ENCODE measurements around the gene LGR5.

DNA sequence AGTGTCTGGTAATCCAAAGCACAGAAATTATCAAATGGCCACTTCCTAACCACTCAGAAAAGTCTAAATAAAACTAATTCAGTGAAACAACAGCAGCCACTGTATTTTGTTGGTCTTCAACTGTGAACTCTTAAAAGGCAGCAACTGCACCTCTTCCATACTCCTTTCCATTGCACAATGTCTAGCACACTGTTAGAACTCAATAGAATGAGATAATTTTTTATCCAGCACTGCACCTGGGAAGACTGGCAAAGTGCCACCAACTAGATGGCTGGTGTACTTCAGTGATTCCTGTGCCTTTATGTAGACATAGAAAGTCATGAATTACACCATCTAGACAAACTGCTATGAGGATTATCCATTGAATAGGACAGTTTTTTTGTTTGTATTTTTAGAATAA lies 26.2 kb downstream of the LGR5 start:
- no peak for TF ChIP-seq CEBPB (IDR thresholded peaks at IDR 0.05; ENCODE audit: low read depth)
- TF ChIP-seq, protein P1, sequence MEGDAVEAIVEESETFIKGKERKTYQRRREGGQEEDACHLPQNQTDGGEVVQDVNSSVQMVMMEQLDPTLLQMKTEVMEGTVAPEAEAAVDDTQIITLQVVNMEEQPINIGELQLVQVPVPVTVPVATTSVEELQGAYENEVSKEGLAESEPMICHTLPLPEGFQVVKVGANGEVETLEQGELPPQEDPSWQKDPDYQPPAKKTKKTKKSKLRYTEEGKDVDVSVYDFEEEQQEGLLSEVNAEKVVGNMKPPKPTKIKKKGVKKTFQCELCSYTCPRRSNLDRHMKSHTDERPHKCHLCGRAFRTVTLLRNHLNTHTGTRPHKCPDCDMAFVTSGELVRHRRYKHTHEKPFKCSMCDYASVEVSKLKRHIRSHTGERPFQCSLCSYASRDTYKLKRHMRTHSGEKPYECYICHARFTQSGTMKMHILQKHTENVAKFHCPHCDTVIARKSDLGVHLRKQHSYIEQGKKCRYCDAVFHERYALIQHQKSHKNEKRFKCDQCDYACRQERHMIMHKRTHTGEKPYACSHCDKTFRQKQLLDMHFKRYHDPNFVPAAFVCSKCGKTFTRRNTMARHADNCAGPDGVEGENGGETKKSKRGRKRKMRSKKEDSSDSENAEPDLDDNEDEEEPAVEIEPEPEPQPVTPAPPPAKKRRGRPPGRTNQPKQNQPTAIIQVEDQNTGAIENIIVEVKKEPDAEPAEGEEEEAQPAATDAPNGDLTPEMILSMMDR (IDR thresholded peaks at IDR 0.05 in 2 of 3, conservative IDR thresholded peaks at IDR 0.05 in 1 of 3; ENCODE audit: borderline replicate concordance in 1 of 3, insufficient read depth in 1 of 3, low read depth in 2 of 3, low read length in 2 of 3), result no peak
- no peak for TF ChIP-seq TCF7L2 (IDR thresholded peaks at IDR 0.05; ENCODE audit: borderline replicate concordance, extremely low read depth, insufficient read depth, insufficient read length)
- TF ChIP-seq EZH2phosphoT487 (IDR thresholded peaks at IDR 0.05; ENCODE audit: borderline replicate concordance), result no peak
- no peak for TF ChIP-seq YY1 (IDR thresholded peaks at IDR 0.05; ENCODE audit: extremely low read depth, insufficient replicate concordance, low read depth, low read length)
- TF ChIP-seq SP1 (IDR thresholded peaks at IDR 0.05; ENCODE audit: low read depth), result no peak
- TF ChIP-seq EZH2 (IDR thresholded peaks at IDR 0.05), result no peak
- no peak for TF ChIP-seq RAD21 (IDR thresholded peaks at IDR 0.05; ENCODE audit: low read depth)
- TF ChIP-seq CBX3 (IDR thresholded peaks at IDR 0.05; ENCODE audit: low read depth), result no peak
- no peak for TF ChIP-seq POLR2A (IDR thresholded peaks at IDR 0.05; ENCODE audit: borderline replicate concordance, extremely low read depth, insufficient read depth, insufficient read length)
